ENCODE data around the gene PRG2. TPM values are rescaled to one million over a fixed set of nuclear protein-coding genes. Genes with fewer than 3 reads are reported as not detected.

The PRG2 gene
- total RNA-seq, 1 donor from 2014 or later: not detected

- peaks cover 3% of the 10 kb centered on the region for H3K9me3 Mint-ChIP-seq (ENCODE audit: unreplicated experiment)
- H3K4me3 Mint-ChIP-seq (ENCODE audit: unreplicated experiment): no peak overlapping the region
- no peak for TF ChIP-seq CTCF (IDR thresholded peaks at IDR 0.05)
- H3K4me1 Mint-ChIP-seq (ENCODE audit: unreplicated experiment): no peaks in the 10 kb centered on the region
- no peak for DNase-seq (ENCODE audit: extremely low spot score, unreplicated experiment)
- H3K27ac Mint-ChIP-seq (ENCODE audit: unreplicated experiment): no peak overlapping the region
- no peaks in the 10 kb centered on the region for H3K36me3 Mint-ChIP-seq (ENCODE audit: unreplicated experiment)
- H3K27me3 Mint-ChIP-seq (ENCODE audit: unreplicated experiment): peaks cover 26% of the 10 kb centered on the region
Measured at GRCh38 chr11:57376095-57377090, 14.1 kb downstream of the PRG2 start.

DNA sequence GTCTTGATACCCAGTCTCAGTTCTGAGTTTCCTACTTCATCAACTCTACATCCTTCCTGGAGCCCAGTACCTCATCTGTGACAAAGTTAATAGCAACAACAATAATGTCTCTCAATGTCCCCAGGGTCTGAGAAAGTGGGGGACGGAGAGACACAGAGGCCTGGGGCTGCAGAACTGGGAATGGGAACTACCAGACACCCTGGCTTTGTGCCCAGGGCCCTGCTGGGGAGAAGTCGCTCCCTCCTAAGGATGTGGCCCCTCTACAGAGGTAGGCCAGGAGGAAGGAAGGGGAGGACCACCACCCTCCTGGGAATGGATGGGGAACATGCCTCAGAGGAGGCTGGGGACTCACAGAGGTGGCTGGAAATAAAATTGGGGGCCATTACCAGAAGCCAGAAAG, 15.0 kb downstream of the PRG2 start:
- no peak overlapping the region for H3K4me3 Mint-ChIP-seq (ENCODE audit: unreplicated experiment)
- H3K36me3 Mint-ChIP-seq (ENCODE audit: unreplicated experiment): no peaks in the 10 kb centered on the region
- H3K27ac Mint-ChIP-seq (ENCODE audit: unreplicated experiment): no peak overlapping the region
- no peaks in the 10 kb centered on the region for H3K4me1 Mint-ChIP-seq (ENCODE audit: unreplicated experiment)
- H3K9me3 Mint-ChIP-seq (ENCODE audit: unreplicated experiment): peaks cover 3% of the 10 kb centered on the region
- no peak for DNase-seq (ENCODE audit: extremely low spot score, unreplicated experiment)
- no peak for TF ChIP-seq CTCF (IDR thresholded peaks at IDR 0.05)
- peaks cover 25% of the 10 kb centered on the region for H3K27me3 Mint-ChIP-seq (ENCODE audit: unreplicated experiment)

- Mint-ChIP-seq H3K4me3 (ENCODE audit: unreplicated experiment) (no peak overlapping the region), H3K4me1 (ENCODE audit: unreplicated experiment) (peaks cover 3% of the 10 kb centered on the region), H3K9me3 (ENCODE audit: unreplicated experiment) (peaks cover 3% of the 10 kb centered on the region), H3K36me3 (ENCODE audit: unreplicated experiment) (no peaks in the 10 kb centered on the region), H3K27me3 (ENCODE audit: unreplicated experiment) (peaks cover 23% of the 10 kb centered on the region), H3K27ac (ENCODE audit: unreplicated experiment) (no peak overlapping the region)
- no peak for DNase-seq (ENCODE audit: extremely low spot score, unreplicated experiment)
- no peak for TF ChIP-seq CTCF (IDR thresholded peaks at IDR 0.05)
Measured at GRCh38 chr11:57374966-57375365, 15.5 kb downstream of the PRG2 start.

DNA sequence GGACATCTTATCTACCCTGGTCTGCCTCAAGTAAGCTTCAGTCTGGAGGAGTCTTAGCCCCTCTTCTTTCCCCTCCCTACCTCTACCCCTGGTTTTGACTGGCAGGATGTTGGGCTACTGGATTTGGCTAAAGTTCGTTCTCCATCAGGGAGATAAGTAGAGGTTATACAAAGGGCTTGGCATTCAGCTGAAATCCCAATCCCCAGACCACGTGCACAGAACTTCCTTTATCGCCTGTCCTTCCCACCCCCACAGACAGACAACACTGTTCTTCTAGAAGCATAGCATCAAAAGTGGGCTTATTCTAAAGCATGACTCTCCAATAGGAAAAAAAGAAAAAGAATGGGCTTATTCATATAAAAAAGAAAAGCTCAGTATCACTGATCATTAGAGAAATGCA, 17.3 kb downstream of the PRG2 start:
- Mint-ChIP-seq H3K9me3 (ENCODE audit: unreplicated experiment) (no peaks in the 10 kb centered on the region), H3K4me3 (ENCODE audit: unreplicated experiment) (no peak overlapping the region), H3K36me3 (ENCODE audit: unreplicated experiment) (no peaks in the 10 kb centered on the region), H3K27me3 (ENCODE audit: unreplicated experiment) (peaks cover 21% of the 10 kb centered on the region), H3K27ac (ENCODE audit: unreplicated experiment) (no peak overlapping the region), H3K4me1 (ENCODE audit: unreplicated experiment) (peaks cover 3% of the 10 kb centered on the region)
- TF ChIP-seq CTCF (IDR thresholded peaks at IDR 0.05): no peak
- DNase-seq (ENCODE audit: extremely low spot score, unreplicated experiment): no peak

- DNase-seq (ENCODE audit: extremely low spot score, unreplicated experiment): no peak
- Mint-ChIP-seq H3K36me3 (ENCODE audit: unreplicated experiment) (no peaks in the 10 kb centered on the region), H3K4me1 (ENCODE audit: unreplicated experiment) (peaks cover 3% of the 10 kb centered on the region), H3K27me3 (ENCODE audit: unreplicated experiment) (peaks cover 20% of the 10 kb centered on the region), H3K4me3 (ENCODE audit: unreplicated experiment) (no peak overlapping the region), H3K9me3 (ENCODE audit: unreplicated experiment) (no peaks in the 10 kb centered on the region), H3K27ac (ENCODE audit: unreplicated experiment) (no peak overlapping the region)
- TF ChIP-seq CTCF (IDR thresholded peaks at IDR 0.05): no peak
Measured at GRCh38 chr11:57370941-57371340, 19.5 kb downstream of the PRG2 start.
